Adrenal gland (tissue), 12 donors: Measurements from ENCODE around the gene MAPK1IP1L. TPM values are rescaled to one million over a fixed set of nuclear protein-coding genes. Genes with fewer than 3 reads are reported as not detected.

Source experiments
- DNase-seq, 7 donors: peaks; one replicate each; pipeline ENCODE4 v3.0.0-alpha.2; 2019 to 2020
- H3K27ac ChIP-seq, 5 donors: fragments of 200-600 bp; sonication (generic) in 4 of 5; 1 replicate in 3 of 5; 2 replicates in 2 of 5; pipeline versions ENCODE4 v1.5.1 to v1.8.0; 2016 to 2020; ENCODE audit warnings: mild to moderate bottlenecking in 1 of 5
- H3K27me3 ChIP-seq: fragments of 200-600 bp; 2 replicates; pipeline ENCODE4 v1.8.0; 2021
- H3K36me3 ChIP-seq, 2 donors: fragments of 200-600 bp; replicated peaks in 1 of 2; 1 replicate in 1 of 2; 2 replicates in 1 of 2; pipeline versions ENCODE4 v1.5.1 to v1.8.0; 2018 to 2022
- H3K4me1 ChIP-seq, 2 donors: fragments of 200-600 bp; replicated peaks in 1 of 2; 1 replicate in 1 of 2; 2 replicates in 1 of 2; pipeline versions ENCODE4 v1.5.1 to v1.8.0; 2018 to 2021
- H3K4me3 ChIP-seq, 4 donors: fragments of 200-600 bp; sonication (generic) in 3 of 4; one replicate each; pipeline ENCODE4 v1.5.1; 2016 to 2018
- H3K9me3 ChIP-seq, 3 donors: fragments of 200-600 bp; sonication (generic) in 1 of 3; replicated peaks in 1 of 3; 1 replicate in 2 of 3; 2 replicates in 1 of 3; pipeline versions ENCODE4 v1.5.1 to v1.8.0; 2016 to 2021
- POLR2A ChIP-seq, 2 donors: fragments of 450-650 bp; IDR thresholded peaks; one replicate each; pipeline ENCODE4 v1.6.1; 2017; ENCODE audit warnings: antibody characterized with exemption in 2 of 2, mild to moderate bottlenecking in 2 of 2, moderate library complexity in 1 of 2
- WGBS, 4 donors: extraction: QIAGEN DNeasy Blood & Tissue Kit in 2 of 4; methylation state at CpG; one replicate each; pipeline versions ENCODE4 v1.1.5 to v1.1.7; 2013 to 2017; 5-methylcytosine and 5-hydroxymethylcytosine counted together
- intact Hi-C, 2 donors: fragments of 100-400 bp; cut with DNase I; formaldehyde crosslinking; loops; one replicate each; pipeline versions ENCODE4 v1.14.1 to v1.15.0; 2022 to 2023
- polyA plus RNA-seq, 3 donors: library from polyadenylated mRNA; stranded (reverse); fragments of 200-250 nt in 2 of 3; fragments of 350-450 nt in 1 of 3; fragmentation: Illumina TruSeq in 1 of 3; extraction: RNeasy Lipid Tissue Mini Kit (QIAGEN cat#74804) in 1 of 3; gene quantifications; one replicate each; pipeline ENCODE4 v1.2.3, GENCODE V29; 2013 to 2014
- total RNA-seq, 9 donors: library from RNA; depleted of rRNA in 4 of 9; stranded (reverse); fragments of >200 nt in 4 of 9; fragments of 120-200 nt in 1 of 9; fragmentation: NEBNext Ultra II Directional in 1 of 9; extraction: Animal tissue kit (Norgen Biotek cat#: 25700) in 1 of 9; gene quantifications; one replicate each; pipeline versions ENCODE4 v1.1.0 to v1.2.4, GENCODE V29; 2013 to 2023
- TF ChIP-seq, protein P1 (sequence below), 6 experiments: fragments of 450-650 bp in 4 of 6; fragments of 200-600 bp in 2 of 6; sonication (generic) in 1 of 6; IDR thresholded peaks; 1 replicate in 5 of 6; 2 replicates in 1 of 6; pipeline versions ENCODE4 v1.5.1 to v1.8.0; 2016 to 2021; ENCODE audit warnings: antibody characterized with exemption in 6 of 6, mild to moderate bottlenecking in 2 of 6, moderate library complexity in 1 of 6
- donor health status: healthy with polysubstance abuse.
- donor health status: Bipolar disorder and iron deficiency.
- donor health status: DM: yes; HTN: yes; CAD: no.
- donor health status: DM: no; HTN: no; CAD: no.
- donor health status: DM: no; HTN: no; CAD: no.
- donor health status: DM: yes; HTN: yes; CAD: no.

Gene MAPK1IP1L
- total and polyA plus RNA-seq, 12 donors = 23.2 to 132 (median 76.5) TPM

DNA sequence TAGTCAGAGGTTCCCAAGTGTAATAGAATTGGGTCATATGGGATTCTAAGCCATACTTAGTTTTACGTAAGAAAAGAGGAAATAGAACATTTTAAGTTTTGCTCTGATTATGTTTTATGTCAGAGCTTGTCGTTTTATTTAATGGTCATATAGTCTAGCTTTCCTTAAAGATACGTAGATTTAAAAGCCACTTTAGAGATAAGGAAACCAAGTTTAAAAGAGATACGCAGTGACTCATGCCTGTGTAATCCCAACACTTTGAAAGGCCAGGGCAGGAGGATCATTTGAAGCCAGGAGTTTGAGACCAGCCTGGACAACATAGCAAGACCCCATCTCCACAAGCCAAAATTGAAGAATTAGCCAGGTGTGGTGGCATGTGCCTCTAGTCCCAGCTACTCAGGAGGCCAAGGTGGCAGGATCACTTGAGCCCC is 19.5 kb downstream of the MAPK1IP1L start:
- DNase-seq = no peak
- intact Hi-C loops = no loop called here
- H3K27me3 ChIP-seq = no peaks in the 10 kb centered on the region
- no peak for TF ChIP-seq POLR2A (IDR thresholded peaks at IDR 0.05)
- TF ChIP-seq, protein P1, sequence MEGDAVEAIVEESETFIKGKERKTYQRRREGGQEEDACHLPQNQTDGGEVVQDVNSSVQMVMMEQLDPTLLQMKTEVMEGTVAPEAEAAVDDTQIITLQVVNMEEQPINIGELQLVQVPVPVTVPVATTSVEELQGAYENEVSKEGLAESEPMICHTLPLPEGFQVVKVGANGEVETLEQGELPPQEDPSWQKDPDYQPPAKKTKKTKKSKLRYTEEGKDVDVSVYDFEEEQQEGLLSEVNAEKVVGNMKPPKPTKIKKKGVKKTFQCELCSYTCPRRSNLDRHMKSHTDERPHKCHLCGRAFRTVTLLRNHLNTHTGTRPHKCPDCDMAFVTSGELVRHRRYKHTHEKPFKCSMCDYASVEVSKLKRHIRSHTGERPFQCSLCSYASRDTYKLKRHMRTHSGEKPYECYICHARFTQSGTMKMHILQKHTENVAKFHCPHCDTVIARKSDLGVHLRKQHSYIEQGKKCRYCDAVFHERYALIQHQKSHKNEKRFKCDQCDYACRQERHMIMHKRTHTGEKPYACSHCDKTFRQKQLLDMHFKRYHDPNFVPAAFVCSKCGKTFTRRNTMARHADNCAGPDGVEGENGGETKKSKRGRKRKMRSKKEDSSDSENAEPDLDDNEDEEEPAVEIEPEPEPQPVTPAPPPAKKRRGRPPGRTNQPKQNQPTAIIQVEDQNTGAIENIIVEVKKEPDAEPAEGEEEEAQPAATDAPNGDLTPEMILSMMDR (IDR thresholded peaks at IDR 0.05) = no peak
- no peaks in the 10 kb centered on the region for H3K36me3 ChIP-seq
- no peaks in the 10 kb centered on the region for H3K9me3 ChIP-seq
- no peak overlapping the region for H3K27ac ChIP-seq
- H3K4me1 ChIP-seq = peaks cover 8 to 25% of the 10 kb centered on the region in 2 donors
- 55 to 70% (median 58%) methylated on average over 4 of the region's 4 CpGs for WGBS, 4 donors
- H3K4me3 ChIP-seq = no peak overlapping the region

DNA sequence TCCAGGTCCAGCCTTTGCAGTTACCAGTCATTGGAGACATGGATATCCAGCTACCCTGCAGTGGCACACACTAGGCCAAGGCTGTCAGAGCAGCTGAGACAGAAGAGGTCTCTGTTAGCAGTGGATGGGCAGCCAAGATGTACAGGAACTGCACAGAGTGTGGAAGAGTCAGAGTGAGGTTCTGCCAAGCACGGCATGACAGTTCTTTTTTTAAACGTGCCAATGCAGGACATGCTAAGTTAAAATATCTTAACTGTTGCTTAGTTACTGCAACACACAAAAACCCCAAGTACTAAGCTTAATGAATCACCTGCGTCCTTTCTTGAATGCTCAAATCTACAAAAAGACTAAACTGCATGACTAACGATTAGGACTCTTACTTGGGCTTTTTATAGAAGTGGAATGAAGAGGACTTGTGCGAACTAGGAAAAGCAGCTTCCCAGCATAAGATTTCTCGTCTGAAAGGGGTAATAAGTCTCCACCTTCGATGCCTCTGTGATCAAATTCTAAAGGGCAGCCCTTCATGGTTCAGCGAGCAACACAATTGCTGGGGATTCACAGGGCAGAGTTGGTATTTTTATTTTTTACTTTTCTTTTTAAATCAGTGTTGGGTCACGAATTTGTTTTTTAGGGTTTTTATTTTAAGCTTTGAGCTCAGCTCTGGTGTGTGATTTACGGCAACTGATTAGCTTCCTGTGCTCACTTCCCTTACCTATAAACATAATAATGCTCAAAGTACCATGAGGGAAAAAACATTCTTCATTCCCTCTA is 20.6 kb downstream of the MAPK1IP1L start:
- Histone ChIP-seq H3K4me1 (peaks cover 7 to 19% of the 10 kb centered on the region in 2 donors), H3K4me3 (peak overlapping the region in 1 of 4 donors; percentile 18), H3K27me3 (no peaks in the 10 kb centered on the region), H3K9me3 (no peaks in the 10 kb centered on the region), H3K36me3 (no peaks in the 10 kb centered on the region), H3K27ac (peak overlapping the region in 3 of 5 donors; percentile 4 to 45 (median 24))
- intact Hi-C loops = no loop called here
- TF ChIP-seq POLR2A (IDR thresholded peaks at IDR 0.05) = no peak
- TF ChIP-seq, protein P1 (IDR thresholded peaks at IDR 0.05) = no peak
- WGBS, 4 donors = 9 to 12% (median 11%) methylated on average over 10 of the region's 10 CpGs
- peak in 4 of 7 donors; percentile 24 to 58 (median 38) for DNase-seq

DNA sequence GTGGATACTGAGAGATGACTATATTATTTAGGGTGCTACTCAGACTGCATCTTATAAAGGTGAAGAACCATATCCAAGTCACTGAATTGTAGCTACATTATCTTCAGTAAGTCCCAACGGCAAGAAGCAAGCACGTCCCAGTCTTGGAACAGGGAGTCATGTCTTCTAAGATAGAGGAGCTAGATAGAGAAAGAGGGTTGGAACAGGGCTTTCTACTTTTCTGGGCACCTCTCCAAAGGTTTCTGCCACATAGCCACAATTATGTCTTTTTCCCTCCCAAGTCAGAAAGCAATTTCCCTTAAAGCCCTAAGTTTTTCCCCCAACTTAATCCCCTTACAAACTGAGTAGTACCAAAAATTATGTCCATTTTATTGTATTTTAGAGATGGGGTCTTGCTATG is 22.4 kb downstream of the MAPK1IP1L start:
- no peak for DNase-seq
- H3K36me3 ChIP-seq = no peaks in the 10 kb centered on the region
- no peak overlapping the region for H3K27ac ChIP-seq
- no peaks in the 10 kb centered on the region for H3K27me3 ChIP-seq
- 45 to 68% (median 57%) methylated on average over 2 of the region's 2 CpGs for WGBS, 4 donors
- TF ChIP-seq POLR2A (IDR thresholded peaks at IDR 0.05) = no peak
- TF ChIP-seq, protein P1 (IDR thresholded peaks at IDR 0.05) = no peak
- intact Hi-C loops = no loop called here
- no peaks in the 10 kb centered on the region for H3K9me3 ChIP-seq
- H3K4me1 ChIP-seq = peaks cover 7 to 19% of the 10 kb centered on the region in 2 donors
- no peak overlapping the region for H3K4me3 ChIP-seq

DNA sequence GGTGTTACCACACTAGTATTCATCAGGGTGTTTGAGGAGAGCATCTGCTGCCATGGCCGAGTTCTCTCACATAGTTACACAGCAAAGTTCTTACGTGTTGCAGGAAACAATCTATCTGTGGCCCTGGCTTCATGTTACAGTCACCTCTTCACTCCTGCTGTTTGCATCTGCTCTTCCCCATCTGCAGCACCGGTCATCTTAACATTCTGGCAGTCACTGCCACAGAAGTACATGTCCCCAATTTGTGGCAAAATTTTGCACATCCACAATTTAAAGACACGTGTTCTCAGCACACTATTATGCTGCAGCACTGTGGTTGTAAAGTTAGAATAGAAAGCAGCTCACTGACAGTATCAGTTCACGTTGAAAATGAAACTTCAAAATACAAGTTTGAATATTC is 23.2 kb downstream of the MAPK1IP1L start:
- Histone ChIP-seq H3K9me3 (no peaks in the 10 kb centered on the region), H3K4me3 (no peak overlapping the region), H3K27me3 (no peaks in the 10 kb centered on the region), H3K27ac (no peak overlapping the region), H3K4me1 (peaks cover 7 to 19% of the 10 kb centered on the region in 2 donors), H3K36me3 (no peaks in the 10 kb centered on the region)
- TF ChIP-seq POLR2A (IDR thresholded peaks at IDR 0.05) = no peak
- TF ChIP-seq, protein P1 (IDR thresholded peaks at IDR 0.05) = no peak
- intact Hi-C loops = no loop called here
- WGBS, 4 donors = 33 to 44% (median 37%) methylated on average over 5 of the region's 5 CpGs
- no peak for DNase-seq
